Measurements from ENCODE around the gene RAB3C.

- TF ChIP-seq CTCF (IDR thresholded peaks at IDR 0.05): no peak
- TF ChIP-seq POLR2A (IDR thresholded peaks at IDR 0.05): no peak
Observed at GRCh38 chr5:58898538-58898937, 315.7 kb downstream of the RAB3C start.

All from right lobe of liver (tissue), 4 donors.